ENCODE results near the gene HACE1.

DNA sequence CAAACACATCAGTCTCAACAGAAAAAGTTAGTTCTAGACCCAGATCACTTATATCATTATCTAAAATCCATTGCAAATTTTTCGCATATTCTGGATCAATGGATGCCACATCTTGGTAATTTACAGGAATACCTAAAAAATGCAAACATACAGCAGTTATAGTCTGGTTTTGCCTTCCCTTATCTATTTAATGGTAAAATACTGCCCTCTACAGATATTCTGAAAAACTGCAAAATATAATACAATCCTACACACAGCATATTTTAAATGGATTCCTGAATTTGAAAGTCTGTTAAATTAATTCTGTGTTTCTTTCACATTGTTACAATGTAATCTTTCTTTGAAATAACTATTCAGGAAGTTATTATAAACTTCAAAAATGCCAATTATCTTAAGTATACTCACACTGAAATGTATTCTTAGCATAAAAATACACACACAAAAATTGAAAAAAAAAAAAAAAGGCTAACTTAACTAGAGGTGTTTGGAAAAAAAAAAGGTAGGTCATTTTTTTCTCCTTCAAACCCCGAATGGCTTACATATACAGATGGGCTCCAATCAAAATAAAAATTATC is 88.4 kb downstream of the HACE1 start:
- TF ChIP-seq, protein P1, sequence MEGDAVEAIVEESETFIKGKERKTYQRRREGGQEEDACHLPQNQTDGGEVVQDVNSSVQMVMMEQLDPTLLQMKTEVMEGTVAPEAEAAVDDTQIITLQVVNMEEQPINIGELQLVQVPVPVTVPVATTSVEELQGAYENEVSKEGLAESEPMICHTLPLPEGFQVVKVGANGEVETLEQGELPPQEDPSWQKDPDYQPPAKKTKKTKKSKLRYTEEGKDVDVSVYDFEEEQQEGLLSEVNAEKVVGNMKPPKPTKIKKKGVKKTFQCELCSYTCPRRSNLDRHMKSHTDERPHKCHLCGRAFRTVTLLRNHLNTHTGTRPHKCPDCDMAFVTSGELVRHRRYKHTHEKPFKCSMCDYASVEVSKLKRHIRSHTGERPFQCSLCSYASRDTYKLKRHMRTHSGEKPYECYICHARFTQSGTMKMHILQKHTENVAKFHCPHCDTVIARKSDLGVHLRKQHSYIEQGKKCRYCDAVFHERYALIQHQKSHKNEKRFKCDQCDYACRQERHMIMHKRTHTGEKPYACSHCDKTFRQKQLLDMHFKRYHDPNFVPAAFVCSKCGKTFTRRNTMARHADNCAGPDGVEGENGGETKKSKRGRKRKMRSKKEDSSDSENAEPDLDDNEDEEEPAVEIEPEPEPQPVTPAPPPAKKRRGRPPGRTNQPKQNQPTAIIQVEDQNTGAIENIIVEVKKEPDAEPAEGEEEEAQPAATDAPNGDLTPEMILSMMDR (IDR thresholded peaks at IDR 0.05; ENCODE audit: poor library complexity) = peak; percentile 78
- no peak for TF ChIP-seq EZH2 (IDR thresholded peaks at IDR 0.05; ENCODE audit: borderline replicate concordance)
- no peak for TF ChIP-seq EZH2phosphoT487 (IDR thresholded peaks at IDR 0.05; ENCODE audit: low read depth, severe bottlenecking, unreplicated experiment)
